ENCODE measurements around the gene PICALM. TPM values are rescaled to one million over a fixed set of nuclear protein-coding genes. Genes with fewer than 3 reads are reported as not detected.

PICALM gene
- total and polyA plus RNA-seq, 9 of the 15 experiments (the other 6 are each of a cell fraction or from before 2014, with no cell fraction given) = 41.3 to 990 (median 309) TPM

- TF ChIP-seq KLF6 (CRISPR knock-in tag; IDR thresholded peaks at IDR 0.05; ENCODE audit: borderline replicate concordance) (no peak), MIER1 (IDR thresholded peaks at IDR 0.05; ENCODE audit: low read depth) (no peak), ZNF436 (CRISPR knock-in tag; IDR thresholded peaks at IDR 0.05) (no peak), ZNF57 (CRISPR knock-in tag; IDR thresholded peaks at IDR 0.05) (no peak), NFXL1 (CRISPR knock-in tag; IDR thresholded peaks at IDR 0.05) (no peak), MECOM (CRISPR knock-in tag; IDR thresholded peaks at IDR 0.05) (0 out of 2 replicates have a peak, but pooled peaks have one; percentile 18), KAT8 (IDR thresholded peaks at IDR 0.05; ENCODE audit: low read depth) (no peak), MAFG (tag; conservative IDR thresholded peaks at IDR 0.05) (no peak), JUNB (CRISPR knock-in tag; conservative IDR thresholded peaks at IDR 0.05) (no peak), HNRNPLL (IDR thresholded peaks at IDR 0.05; ENCODE audit: low read depth, low read length, poor library complexity, severe bottlenecking) (no peak), NUFIP1 (IDR thresholded peaks at IDR 0.05; ENCODE audit: partially characterized antibody) (no peak), KLF16 (IDR thresholded peaks at IDR 0.05) (peak; percentile 53; the same call in 1 of the 2 replicates), SMAD4 (CRISPR knock-in tag; conservative IDR thresholded peaks at IDR 0.05) (0 out of 2 replicates have a peak, but pooled peaks have one; percentile 10), SOX6 (IDR thresholded peaks at IDR 0.05) (peak; percentile 68; the same call in 1 of the 2 replicates), EHMT2 (IDR thresholded peaks at IDR 0.05) (no peak), RAD21 (CRISPR knock-in tag; conservative IDR thresholded peaks at IDR 0.05 in 1 of 2, IDR thresholded peaks at IDR 0.05 in 1 of 2) (peak; percentile 80 to 84), RB1 (IDR thresholded peaks at IDR 0.05; ENCODE audit: low read depth) (0 out of 2 replicates have a peak, but pooled peaks have one; percentile 24), CBX5 (IDR thresholded peaks at IDR 0.05; ENCODE audit: borderline replicate concordance, low read depth) (no peak), SAFB (IDR thresholded peaks at IDR 0.05; ENCODE audit: borderline replicate concordance, low read depth, low read length) (no peak), ETV5 (CRISPR knock-in tag; IDR thresholded peaks at IDR 0.05; ENCODE audit: low read depth) (no peak), SMARCC2 (IDR thresholded peaks at IDR 0.05; ENCODE audit: low read depth) (0 out of 2 replicates have a peak, but pooled peaks have one; percentile 48), TSC22D4 (tag; IDR thresholded peaks at IDR 0.05) (no peak), MEF2D (tag; conservative IDR thresholded peaks at IDR 0.05; ENCODE audit: low read depth) (no peak), RUNX1 (IDR thresholded peaks at IDR 0.05; ENCODE audit: low read depth) (no peak), CCAR2 (IDR thresholded peaks at IDR 0.05; ENCODE audit: low read depth, low read length) (no peak), ZNF75A (CRISPR knock-in tag; IDR thresholded peaks at IDR 0.05) (no peak)
- TF ChIP-seq, protein P1, sequence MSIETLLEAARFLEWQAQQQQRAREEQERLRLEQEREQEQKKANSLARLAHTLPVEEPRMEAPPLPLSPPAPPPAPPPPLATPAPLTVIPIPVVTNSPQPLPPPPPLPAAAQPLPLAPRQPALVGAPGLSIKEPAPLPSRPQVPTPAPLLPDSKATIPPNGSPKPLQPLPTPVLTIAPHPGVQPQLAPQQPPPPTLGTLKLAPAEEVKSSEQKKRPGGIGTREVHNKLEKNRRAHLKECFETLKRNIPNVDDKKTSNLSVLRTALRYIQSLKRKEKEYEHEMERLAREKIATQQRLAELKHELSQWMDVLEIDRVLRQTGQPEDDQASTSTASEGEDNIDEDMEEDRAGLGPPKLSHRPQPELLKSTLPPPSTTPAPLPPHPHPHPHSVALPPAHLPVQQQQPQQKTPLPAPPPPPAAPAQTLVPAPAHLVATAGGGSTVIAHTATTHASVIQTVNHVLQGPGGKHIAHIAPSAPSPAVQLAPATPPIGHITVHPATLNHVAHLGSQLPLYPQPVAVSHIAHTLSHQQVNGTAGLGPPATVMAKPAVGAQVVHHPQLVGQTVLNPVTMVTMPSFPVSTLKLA (conservative IDR thresholded peaks at IDR 0.05) = 0 out of 4 replicates have a peak, but pooled peaks have one; percentile 30 to 41
- TF ChIP-seq, protein P2, sequence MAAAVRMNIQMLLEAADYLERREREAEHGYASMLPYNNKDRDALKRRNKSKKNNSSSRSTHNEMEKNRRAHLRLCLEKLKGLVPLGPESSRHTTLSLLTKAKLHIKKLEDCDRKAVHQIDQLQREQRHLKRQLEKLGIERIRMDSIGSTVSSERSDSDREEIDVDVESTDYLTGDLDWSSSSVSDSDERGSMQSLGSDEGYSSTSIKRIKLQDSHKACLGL (CRISPR knock-in tag; IDR thresholded peaks at IDR 0.05; ENCODE audit: borderline replicate concordance, poor library complexity, severe bottlenecking) = no peak
Measured at GRCh38 chr11:86041975-86042378, 26.9 kb downstream of the PICALM start (continued).

Data from K562 (cell line).